K562 (cell line): ENCODE measurements around the gene COL7A1. TPM values are rescaled to one million over a fixed set of nuclear protein-coding genes. Genes with fewer than 3 reads are reported as not detected.

Source experiments
- ARNT ChIP-seq, 2 experiments: fragments of 450-650 bp; IDR thresholded peaks; 2 replicates each; pipeline ENCODE4 v1.6.1; 2016; ENCODE audit warnings: mild to moderate bottlenecking in 1 of 2
- CCNT2 ChIP-seq: IDR thresholded peaks from 2 replicates; pipeline ENCODE4 v1.6.1; 2011; ENCODE audit warnings: borderline replicate concordance, low read depth, mild to moderate bottlenecking, moderate library complexity, mixed read lengths, low read length; ENCODE audit not compliant: insufficient read length; ENCODE audit errors: extremely low read depth
- E2F3 ChIP-seq: fragments of 250-450 bp; sonication (Bioruptor Pico); IDR thresholded peaks from 2 replicates; pipeline ENCODE4 v1.4.0; 2020; ENCODE audit warnings: mild to moderate bottlenecking
- ETV6 ChIP-seq, 3 experiments: fragments of 150-350 bp in 1 of 3; sonication (generic) in 1 of 3; formaldehyde crosslinking in 1 of 3; IDR thresholded peaks; 2 replicates each; pipeline versions ENCODE4 v1.6.1 to v1.8.0; 2014 to 2022; ENCODE audit warnings: borderline replicate concordance in 2 of 3, low read depth in 2 of 3, antibody characterized with exemption in 1 of 3, low read length in 1 of 3, mild to moderate bottlenecking in 1 of 3, missing genetic modification reagents in 1 of 3
- KDM1A ChIP-seq, 2 experiments: fragments of 450-650 bp; IDR thresholded peaks; 2 replicates each; pipeline ENCODE4 v1.6.1; 2016; ENCODE audit warnings: mild to moderate bottlenecking in 2 of 2
- KDM5B ChIP-seq: fragments of 200-600 bp; sonication (generic); IDR thresholded peaks from 2 replicates; pipeline ENCODE4 v1.6.1; 2012; ENCODE audit warnings: low read depth, mild to moderate bottlenecking, moderate library complexity, low read length, control low read depth, inconsistent platforms; ENCODE audit not compliant: insufficient replicate concordance
- KLF13 ChIP-seq: fragments of 450-650 bp; IDR thresholded peaks from 2 replicates; pipeline ENCODE4 v1.6.1; 2016; ENCODE audit warnings: missing genetic modification characterization, low read depth, mild to moderate bottlenecking, missing compliant biosample characterization, moderate library complexity, borderline replicate concordance
- NCOA2 ChIP-seq, 2 experiments: fragments of 450-650 bp; IDR thresholded peaks; 2 replicates each; pipeline ENCODE4 v1.6.1; 2018; ENCODE audit warnings: mild to moderate bottlenecking in 2 of 2, moderate library complexity in 1 of 2; ENCODE audit not compliant: partially characterized antibody in 2 of 2
- PPARD ChIP-seq: fragments of 250-450 bp; sonication (Bioruptor Pico); IDR thresholded peaks from 2 replicates; pipeline ENCODE4 v1.8.0; 2022; ENCODE audit warnings: inconsistent platforms, mild to moderate bottlenecking, moderate library complexity
- RAD51 ChIP-seq: fragments of 450-650 bp; IDR thresholded peaks from 2 replicates; pipeline ENCODE4 v1.7.1; 2016; ENCODE audit warnings: low read depth, mild to moderate bottlenecking, borderline replicate concordance
- RBM25 ChIP-seq: fragments of 200-400 bp; formaldehyde crosslinking; IDR thresholded peaks from 2 replicates; pipeline ENCODE4 v1.6.1; 2018; ENCODE audit warnings: low read length, low read depth, moderate library complexity; ENCODE audit not compliant: severe bottlenecking
- RFX1 ChIP-seq: fragments of 450-650 bp; IDR thresholded peaks from 2 replicates; pipeline ENCODE4 v1.6.1; 2016; ENCODE audit warnings: mild to moderate bottlenecking, moderate library complexity
- RFX5 ChIP-seq: IDR thresholded peaks from 2 replicates; pipeline ENCODE4 v1.6.1; 2011; ENCODE audit warnings: low read depth, mild to moderate bottlenecking, improper control_type of control experiment, low read length
- SREBF2 ChIP-seq: sonication (generic); formaldehyde crosslinking; IDR thresholded peaks from 2 replicates; pipeline ENCODE4 v1.4.0; 2020; ENCODE audit warnings: mild to moderate bottlenecking, missing genetic modification reagents
- TRIM24 ChIP-seq, 2 experiments: fragments of 450-650 bp; IDR thresholded peaks; 2 replicates each; pipeline ENCODE4 v1.6.1; 2016
- ZBTB8A ChIP-seq: fragments of 450-650 bp; IDR thresholded peaks from 2 replicates; pipeline ENCODE4 v1.6.1; 2018; ENCODE audit warnings: mild to moderate bottlenecking, moderate library complexity; ENCODE audit not compliant: partially characterized antibody
- ZNF436 ChIP-seq: fragments of 250-450, 450-650 bp; sonication (Bioruptor Pico); formaldehyde crosslinking; IDR thresholded peaks from 2 replicates; pipeline ENCODE4 v1.7.0; 2020; ENCODE audit warnings: mild to moderate bottlenecking
- ZNF76 ChIP-seq: fragments of 250-450 bp; sonication (Bioruptor Pico); IDR thresholded peaks from 2 replicates; pipeline ENCODE4 v1.4.0; 2020; ENCODE audit warnings: mild to moderate bottlenecking, moderate library complexity, borderline replicate concordance
- ZNF785 ChIP-seq: fragments of 250-450 bp; sonication (Bioruptor Pico); IDR thresholded peaks from 2 replicates; pipeline ENCODE4 v1.4.0; 2020; ENCODE audit warnings: mild to moderate bottlenecking
- polyA plus RNA-seq, 8 experiments: library from polyadenylated mRNA; depleted of rRNA in 4 of 8; stranded (reverse) in 5 of 8; unstranded in 3 of 8; fragments of >200 nt; fragmentation: Nextera tagmentation in 2 of 8; fragmentation: Illumina TruSeq in 1 of 8; extraction: Ambion mirVana in 2 of 8; extraction: Trizol in 1 of 8; gene quantifications; 2 replicates each; pipeline versions ENCODE4 v1.2.1 to v1.2.3, GENCODE V29; 2011 to 2014; ENCODE audit warnings: inconsistent platforms in 1 of 8, missing spikeins in 1 of 8
- total RNA-seq, 7 experiments: library from RNA; depleted of rRNA in 6 of 7; stranded (reverse); fragments of >200 nt in 6 of 7; fragmentation: Illumina TruSeq in 2 of 7; extraction: Trizol in 2 of 7; gene quantifications; 2 replicates each; pipeline versions ENCODE4 v1.2.1 to v1.2.3, GENCODE V29; 2011 to 2021; ENCODE audit warnings: low replicate concordance in 1 of 7
- TF ChIP-seq, protein P1 (sequence below): IDR thresholded peaks from 2 replicates; pipeline ENCODE4 v1.6.1; 2012; ENCODE audit warnings: low read depth, low read length, improper control_type of control experiment, borderline replicate concordance
- TF ChIP-seq, protein P2 (sequence below): fragments of 250-450 bp; sonication (Bioruptor Pico); IDR thresholded peaks from 2 replicates; pipeline ENCODE4 v1.8.0; 2022; ENCODE audit warnings: moderate library complexity, mild to moderate bottlenecking, inconsistent platforms
- TF ChIP-seq, protein P3 (sequence below): fragments of 250-450 bp; sonication (Bioruptor Pico); IDR thresholded peaks from 2 replicates; pipeline ENCODE4 v1.5.0; 2022; ENCODE audit warnings: mild to moderate bottlenecking
- TF ChIP-seq, protein P4 (sequence below): IDR thresholded peaks from 2 replicates; pipeline ENCODE4 v1.6.1; 2011; ENCODE audit not compliant: insufficient read length; ENCODE audit errors: extremely low read depth

COL7A1 gene
- total and polyA plus RNA-seq, 9 of the 15 experiments (the other 6 are each of a cell fraction or from before 2014, with no cell fraction given), result 0.09 to 0.66 (median 0.35) TPM; not detected in 3

DNA sequence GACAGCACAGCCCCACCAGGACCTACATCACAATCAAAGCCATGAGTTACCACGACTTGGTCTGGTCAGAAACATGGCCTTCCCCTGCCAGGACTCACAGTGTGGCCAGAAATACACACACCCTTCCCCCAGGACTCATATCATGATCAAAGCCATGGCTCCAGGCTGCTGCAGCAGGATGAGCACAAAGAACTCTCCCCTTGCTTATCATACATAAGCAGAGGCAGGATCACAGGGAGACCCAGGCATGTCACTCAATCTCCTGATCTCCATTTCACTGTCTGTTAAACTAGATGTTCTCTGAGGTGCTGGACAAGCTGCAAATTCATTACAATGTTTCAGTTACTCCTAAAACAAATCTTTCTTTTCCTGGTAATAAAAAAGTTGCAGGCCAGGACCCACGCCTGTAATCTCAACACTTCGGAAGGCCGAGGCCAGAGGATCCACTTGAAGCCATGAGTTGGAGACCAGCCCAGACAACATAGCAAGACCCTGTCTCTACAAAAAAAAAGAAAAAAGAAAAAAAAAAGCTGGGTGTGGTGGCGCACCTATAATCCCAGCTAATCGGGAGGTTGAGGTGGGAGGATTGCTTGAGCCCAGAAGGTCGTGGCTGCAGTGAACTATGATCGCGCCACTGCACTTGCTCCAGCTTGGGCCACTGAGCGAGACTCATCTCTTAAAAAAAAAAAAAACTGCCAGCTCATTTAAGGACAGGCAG lies 39.7 kb downstream of the COL7A1 start (continued):
- TF ChIP-seq, protein P1, sequence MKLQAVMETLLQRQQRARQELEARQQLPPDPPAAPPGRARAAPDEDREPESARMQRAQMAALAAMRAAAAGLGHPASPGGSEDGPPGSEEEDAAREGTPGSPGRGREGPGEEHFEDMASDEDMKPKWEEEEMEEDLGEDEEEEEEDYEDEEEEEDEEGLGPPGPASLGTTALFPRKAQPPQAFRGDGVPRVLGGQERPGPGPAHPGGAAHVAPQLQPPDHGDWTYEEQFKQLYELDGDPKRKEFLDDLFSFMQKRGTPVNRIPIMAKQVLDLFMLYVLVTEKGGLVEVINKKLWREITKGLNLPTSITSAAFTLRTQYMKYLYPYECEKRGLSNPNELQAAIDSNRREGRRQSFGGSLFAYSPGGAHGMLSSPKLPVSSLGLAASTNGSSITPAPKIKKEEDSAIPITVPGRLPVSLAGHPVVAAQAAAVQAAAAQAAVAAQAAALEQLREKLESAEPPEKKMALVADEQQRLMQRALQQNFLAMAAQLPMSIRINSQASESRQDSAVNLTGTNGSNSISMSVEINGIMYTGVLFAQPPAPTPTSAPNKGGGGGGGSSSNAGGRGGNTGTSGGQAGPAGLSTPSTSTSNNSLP, result 0 out of 2 replicates have a peak, but pooled peaks have one; percentile 32
- no peak for TF ChIP-seq ETV6 (IDR thresholded peaks at IDR 0.05; ENCODE audit: borderline replicate concordance in 1 of 2, low read depth in 2 of 2, low read length in 1 of 2)
- no peak for TF ChIP-seq ETV6 (CRISPR knock-in tag; IDR thresholded peaks at IDR 0.05; ENCODE audit: borderline replicate concordance)
- TF ChIP-seq, protein P2, sequence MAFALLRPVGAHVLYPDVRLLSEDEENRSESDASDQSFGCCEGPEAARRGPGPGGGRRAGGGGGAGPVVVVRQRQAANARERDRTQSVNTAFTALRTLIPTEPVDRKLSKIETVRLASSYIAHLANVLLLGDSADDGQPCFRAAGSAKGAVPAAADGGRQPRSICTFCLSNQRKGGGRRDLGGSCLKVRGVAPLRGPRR (CRISPR knock-in tag), result no peak
- TF ChIP-seq, protein P3, sequence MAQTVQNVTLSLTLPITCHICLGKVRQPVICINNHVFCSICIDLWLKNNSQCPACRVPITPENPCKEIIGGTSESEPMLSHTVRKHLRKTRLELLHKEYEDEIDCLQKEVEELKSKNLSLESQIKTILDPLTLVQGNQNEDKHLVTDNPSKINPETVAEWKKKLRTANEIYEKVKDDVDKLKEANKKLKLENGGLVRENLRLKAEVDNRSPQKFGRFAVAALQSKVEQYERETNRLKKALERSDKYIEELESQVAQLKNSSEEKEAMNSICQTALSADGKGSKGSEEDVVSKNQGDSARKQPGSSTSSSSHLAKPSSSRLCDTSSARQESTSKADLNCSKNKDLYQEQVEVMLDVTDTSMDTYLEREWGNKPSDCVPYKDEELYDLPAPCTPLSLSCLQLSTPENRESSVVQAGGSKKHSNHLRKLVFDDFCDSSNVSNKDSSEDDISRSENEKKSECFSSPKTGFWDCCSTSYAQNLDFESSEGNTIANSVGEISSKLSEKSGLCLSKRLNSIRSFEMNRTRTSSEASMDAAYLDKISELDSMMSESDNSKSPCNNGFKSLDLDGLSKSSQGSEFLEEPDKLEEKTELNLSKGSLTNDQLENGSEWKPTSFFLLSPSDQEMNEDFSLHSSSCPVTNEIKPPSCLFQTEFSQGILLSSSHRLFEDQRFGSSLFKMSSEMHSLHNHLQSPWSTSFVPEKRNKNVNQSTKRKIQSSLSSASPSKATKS (CRISPR knock-in tag), result no peak
- TF ChIP-seq RAD51, result no peak
- no peak for TF ChIP-seq NCOA2 (IDR thresholded peaks at IDR 0.05; ENCODE audit: partially characterized antibody in 2 of 2)
- 0 out of 4 replicates have a peak, but pooled peaks of 1 of the 2 experiments have one; percentile 8 for TF ChIP-seq TRIM24 (IDR thresholded peaks at IDR 0.05)
- no peak for TF ChIP-seq RBM25
- no peak for TF ChIP-seq SREBF2 (CRISPR knock-in tag)
- no peak for TF ChIP-seq ZNF76 (CRISPR knock-in tag)
- TF ChIP-seq PPARD (CRISPR knock-in tag), result no peak
- no peak for TF ChIP-seq ZNF436 (CRISPR knock-in tag)
- TF ChIP-seq, protein P4, sequence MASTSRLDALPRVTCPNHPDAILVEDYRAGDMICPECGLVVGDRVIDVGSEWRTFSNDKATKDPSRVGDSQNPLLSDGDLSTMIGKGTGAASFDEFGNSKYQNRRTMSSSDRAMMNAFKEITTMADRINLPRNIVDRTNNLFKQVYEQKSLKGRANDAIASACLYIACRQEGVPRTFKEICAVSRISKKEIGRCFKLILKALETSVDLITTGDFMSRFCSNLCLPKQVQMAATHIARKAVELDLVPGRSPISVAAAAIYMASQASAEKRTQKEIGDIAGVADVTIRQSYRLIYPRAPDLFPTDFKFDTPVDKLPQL, result no peak
- peak; percentile 83 to 85 for TF ChIP-seq KDM1A (IDR thresholded peaks at IDR 0.05)
- TF ChIP-seq ZBTB8A, result no peak
- TF ChIP-seq RFX5, result no peak
- TF ChIP-seq CCNT2, result no peak
- no peak for TF ChIP-seq ARNT (IDR thresholded peaks at IDR 0.05)
- no peak for TF ChIP-seq KLF13 (tag)
- no peak for TF ChIP-seq E2F3 (CRISPR knock-in tag)
- TF ChIP-seq RFX1, result no peak
- TF ChIP-seq ZNF785, result no peak
- no peak for TF ChIP-seq KDM5B
